GM18502 (cell line): ENCODE data around the gene ARHGAP6.
"Not testable (repeated sequence)": the region's sequence is repeated elsewhere in the genome, so short reads cannot be mapped to it uniquely, and the experiment has no call there.

Source experiments
- ATAC-seq: cut with Tn5 transposase; IDR thresholded peaks from one replicate; pipeline ENCODE4 v1.9.1; 2021; ENCODE audit warnings: mild to moderate bottlenecking; ENCODE audit not compliant: unreplicated experiment, poor library complexity

The ARHGAP6 gene

GRCh38 chrX:11532291-11533078 lies 133.2 kb downstream of the ARHGAP6 start:
- no peak for ATAC-seq

DNA sequence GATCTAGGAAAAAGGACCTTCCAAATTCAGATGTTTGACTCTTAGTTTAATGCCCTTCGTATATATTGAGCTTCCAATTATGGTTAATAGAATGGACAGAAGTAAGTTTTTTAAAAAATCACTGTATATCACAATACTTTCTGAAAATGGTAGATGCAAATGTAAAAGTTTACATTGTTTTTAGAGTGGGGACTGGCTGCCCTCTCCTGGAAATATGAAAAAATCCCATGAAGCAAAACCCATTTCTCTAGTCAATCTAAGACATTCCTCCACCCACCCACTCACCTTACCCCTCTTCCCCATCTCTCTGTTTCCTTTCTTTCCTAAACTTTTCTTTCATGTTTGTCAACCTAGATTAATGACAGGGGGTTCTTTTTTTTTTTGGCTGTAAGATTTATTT lies 134.5 kb downstream of the ARHGAP6 start:
- ATAC-seq = no peak

GRCh38 chrX:11530621-11531020 lies 135.1 kb downstream of the ARHGAP6 start:
- ATAC-seq = no peak

DNA sequence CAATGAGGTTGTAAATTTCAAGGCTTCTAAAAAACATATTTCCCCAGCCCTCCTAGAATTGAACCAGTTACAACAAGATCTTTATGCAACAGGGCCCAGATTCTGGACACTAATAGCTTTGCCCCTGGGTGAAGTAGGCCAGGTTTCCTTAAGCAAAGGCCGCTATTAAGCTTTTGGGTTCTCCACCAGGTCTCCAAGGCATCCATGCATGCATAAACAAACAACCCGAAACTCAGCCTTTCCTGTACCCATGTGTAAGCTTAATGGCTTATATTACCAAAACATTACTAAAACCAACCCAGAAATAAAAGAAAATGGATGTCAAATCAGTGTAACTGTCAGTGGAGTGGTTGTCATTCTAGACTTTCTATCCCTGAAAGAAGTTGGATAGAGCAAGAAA lies 137.1 kb downstream of the ARHGAP6 start:
- no peak for ATAC-seq

DNA sequence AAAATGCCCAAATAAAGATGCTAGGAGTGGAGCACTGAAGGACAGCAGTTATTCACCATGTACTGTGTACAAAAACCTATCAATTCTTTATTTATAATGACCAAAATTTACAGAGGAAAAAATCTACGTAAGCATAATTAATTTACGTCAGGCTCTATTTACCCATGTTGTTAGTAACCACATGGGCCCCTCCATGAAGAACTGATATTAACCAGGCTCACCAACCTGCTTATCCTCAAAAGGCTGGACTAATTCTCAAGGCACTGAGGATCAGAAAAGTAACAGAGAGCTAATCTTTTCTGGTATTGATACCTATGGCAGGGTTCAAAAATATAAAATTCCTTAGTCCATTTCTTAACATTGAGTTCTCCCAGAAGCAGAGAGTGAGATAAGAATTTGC lies 140.0 kb downstream of the ARHGAP6 start:
- no peak for ATAC-seq

GRCh38 chrX:11519234-11519633 lies 146.5 kb downstream of the ARHGAP6 start:
- ATAC-seq = not testable (repeated sequence)

DNA sequence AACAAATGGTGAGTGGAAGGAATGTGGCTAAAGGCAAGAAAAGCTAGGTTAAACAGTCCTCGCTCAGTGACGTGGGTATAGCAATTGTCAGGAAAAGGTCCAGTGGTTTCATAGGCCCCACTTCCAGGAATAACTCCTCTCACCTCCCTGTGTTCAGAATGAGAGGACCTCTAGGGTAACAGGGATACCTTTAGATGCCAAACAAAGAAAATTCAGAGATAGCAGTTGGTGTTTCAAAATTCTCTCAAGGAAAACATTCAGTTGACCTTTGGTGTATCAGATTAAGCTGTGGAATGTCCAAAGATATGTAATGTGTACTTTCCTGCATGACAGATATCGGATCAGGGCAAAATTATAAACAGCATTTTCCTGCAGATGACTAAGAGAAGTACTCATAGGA lies 155.9 kb downstream of the ARHGAP6 start:
- no peak for ATAC-seq

- ATAC-seq = no peak
Observed at GRCh38 chrX:11504234-11504633, 161.5 kb downstream of the ARHGAP6 start.

GRCh38 chrX:11499076-11500044 lies 166.4 kb downstream of the ARHGAP6 start:
- no peak for ATAC-seq

DNA sequence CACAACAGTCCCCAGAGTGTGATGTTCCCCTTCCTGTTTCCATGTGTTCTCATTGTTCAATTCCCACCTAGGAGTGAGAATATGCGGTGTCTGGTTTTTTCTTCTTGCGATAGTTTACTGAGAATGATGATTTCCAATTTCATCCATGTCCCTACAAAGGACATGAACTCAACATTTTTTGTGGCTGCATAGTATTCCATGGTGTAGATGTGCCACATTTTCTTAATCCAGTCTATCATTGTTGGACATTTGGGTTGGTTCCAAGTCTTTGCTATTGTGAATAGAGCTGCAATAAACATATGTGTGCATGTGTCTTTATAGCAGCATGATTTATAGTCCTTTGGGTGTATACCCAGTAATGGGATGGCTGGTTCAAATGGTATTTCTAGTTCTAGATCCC lies 174.3 kb downstream of the ARHGAP6 start:
- ATAC-seq = not testable (repeated sequence)

DNA sequence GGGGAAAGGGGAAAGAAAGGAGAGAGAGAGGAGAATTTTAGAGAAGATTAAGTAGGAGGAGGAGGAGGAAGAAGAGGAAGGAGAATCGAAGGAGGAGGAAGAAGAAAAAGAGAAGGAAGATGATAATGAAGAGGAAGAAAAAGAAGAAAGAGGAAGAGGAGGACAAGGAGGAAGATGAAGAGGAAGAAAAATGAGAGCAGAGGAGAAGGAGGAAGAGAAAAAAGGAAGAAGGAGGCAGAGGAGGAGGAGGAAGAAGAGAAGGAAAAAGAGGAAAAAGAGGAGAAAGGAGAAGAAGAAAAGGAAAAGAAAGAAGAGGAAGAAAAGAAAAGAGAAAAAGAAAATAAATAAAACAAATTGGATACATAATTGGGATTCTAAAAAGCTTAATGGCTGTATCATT lies 181.4 kb downstream of the ARHGAP6 start:
- ATAC-seq = no peak

DNA sequence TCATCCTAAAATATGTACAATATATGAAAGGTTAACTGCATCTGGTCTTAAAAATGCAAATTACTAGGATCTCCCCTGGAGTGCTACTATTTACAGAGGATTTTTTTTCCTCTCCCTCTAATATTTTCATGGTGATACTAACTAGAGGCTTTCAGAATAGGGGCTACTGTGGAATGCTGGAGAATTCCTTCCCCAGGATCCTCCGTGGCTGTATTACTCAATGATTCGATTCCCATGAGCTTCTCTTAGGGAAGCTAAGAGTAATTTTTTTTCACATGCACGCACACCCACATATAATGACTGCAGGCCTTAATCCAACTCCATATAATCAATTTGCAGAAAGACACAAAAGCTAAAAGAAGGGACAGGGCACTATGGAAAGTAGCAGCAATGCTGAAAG lies 184.7 kb downstream of the ARHGAP6 start:
- no peak for ATAC-seq

GRCh38 chrX:11480626-11481025 lies 185.1 kb downstream of the ARHGAP6 start:
- no peak for ATAC-seq

DNA sequence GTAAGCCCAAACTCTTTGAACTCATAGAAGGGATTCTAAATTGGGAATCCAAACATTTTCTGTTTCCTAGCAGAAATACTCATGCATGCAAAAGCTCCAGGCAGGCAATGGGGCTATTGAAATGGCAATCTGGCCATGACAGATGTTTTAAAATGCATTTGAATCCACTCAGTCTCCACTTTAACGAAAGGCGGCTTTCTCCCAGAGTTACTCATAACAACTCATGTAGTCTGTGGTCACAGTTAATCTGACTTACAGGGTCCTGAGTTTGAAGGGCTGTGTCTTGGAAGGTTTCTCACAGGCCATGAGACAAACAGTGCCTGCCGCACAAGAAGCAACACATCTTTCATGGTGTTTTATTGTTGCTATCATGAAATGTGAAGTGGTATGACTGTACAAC lies 186.8 kb downstream of the ARHGAP6 start:
- ATAC-seq = no peak

DNA sequence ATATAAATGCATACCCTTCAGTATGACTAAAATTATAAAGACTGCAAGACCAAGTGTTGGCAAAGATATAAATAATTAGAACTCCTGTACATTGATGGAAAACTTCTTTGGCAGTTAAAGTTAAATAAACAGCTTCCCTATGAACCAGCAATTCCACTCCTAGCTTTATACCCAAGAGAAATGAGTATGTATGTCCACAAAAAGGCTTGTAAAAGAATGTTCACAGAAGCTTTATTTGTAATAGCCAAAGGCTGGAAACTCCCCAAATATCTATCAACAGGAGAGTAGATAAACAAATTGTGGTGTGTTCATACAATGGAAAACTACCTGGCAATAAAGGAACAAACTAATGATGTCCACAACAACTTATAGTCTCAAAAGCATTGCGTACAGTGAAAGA lies 187.7 kb downstream of the ARHGAP6 start:
- no peak for ATAC-seq

DNA sequence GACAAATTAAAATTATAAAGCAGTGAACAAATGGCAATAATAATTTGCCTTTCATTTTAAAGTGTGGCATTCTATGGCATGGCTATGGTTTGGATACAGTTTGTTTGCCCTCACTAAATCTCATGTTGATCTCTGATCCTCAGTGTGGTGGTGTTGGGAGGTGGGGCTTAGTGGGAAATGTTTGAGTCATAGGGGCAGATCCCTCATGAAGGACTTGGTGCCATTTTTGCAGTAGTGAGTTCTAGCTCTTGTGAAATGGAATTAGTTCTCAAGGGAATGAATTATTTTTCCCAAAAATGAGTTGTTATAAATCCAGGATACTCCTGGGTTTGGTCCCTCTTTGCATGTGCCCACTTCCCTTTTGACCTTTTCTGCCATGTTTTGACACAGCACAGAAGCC lies 191.1 kb downstream of the ARHGAP6 start:
- no peak for ATAC-seq

DNA sequence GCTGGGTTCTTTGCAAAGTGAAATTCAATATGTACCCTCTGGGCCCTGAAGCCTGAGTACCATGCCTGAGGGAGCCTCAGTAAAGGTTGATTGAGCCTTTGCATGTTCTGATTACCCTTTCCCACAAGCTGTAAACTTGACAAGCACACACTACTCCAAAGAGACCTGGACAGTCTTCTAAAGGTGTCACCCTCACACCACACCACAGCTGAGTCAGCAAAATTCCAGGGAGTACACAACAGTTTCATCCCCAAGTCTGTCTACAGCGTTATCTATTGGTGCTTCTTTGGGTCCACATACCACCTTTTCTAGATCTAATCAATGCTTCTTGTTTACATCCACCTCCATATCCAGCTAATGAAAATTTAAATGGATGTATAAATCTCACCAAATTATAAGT lies 191.7 kb downstream of the ARHGAP6 start:
- no peak for ATAC-seq

GRCh38 chrX:11472879-11473278 lies 192.8 kb downstream of the ARHGAP6 start:
- no peak for ATAC-seq

DNA sequence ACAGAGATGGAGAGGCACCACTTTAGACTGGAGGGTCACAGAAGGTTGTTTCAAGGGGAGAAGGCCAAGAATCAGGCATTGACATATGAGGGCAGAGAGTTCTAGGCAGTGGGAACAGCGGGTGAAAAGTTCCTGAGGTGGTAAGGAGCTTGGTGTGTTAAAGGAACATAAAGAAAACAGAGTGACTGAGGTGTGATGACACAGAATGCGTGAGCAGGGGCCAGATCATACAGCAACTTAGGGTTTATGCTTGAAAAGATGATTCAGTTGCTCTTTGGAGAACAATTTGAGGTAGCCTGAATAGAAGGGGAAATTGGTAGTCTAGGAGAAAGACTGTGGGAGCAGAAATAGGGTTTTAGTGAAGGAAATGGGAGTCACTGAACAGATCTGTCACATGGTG lies 193.3 kb downstream of the ARHGAP6 start:
- no peak for ATAC-seq

DNA sequence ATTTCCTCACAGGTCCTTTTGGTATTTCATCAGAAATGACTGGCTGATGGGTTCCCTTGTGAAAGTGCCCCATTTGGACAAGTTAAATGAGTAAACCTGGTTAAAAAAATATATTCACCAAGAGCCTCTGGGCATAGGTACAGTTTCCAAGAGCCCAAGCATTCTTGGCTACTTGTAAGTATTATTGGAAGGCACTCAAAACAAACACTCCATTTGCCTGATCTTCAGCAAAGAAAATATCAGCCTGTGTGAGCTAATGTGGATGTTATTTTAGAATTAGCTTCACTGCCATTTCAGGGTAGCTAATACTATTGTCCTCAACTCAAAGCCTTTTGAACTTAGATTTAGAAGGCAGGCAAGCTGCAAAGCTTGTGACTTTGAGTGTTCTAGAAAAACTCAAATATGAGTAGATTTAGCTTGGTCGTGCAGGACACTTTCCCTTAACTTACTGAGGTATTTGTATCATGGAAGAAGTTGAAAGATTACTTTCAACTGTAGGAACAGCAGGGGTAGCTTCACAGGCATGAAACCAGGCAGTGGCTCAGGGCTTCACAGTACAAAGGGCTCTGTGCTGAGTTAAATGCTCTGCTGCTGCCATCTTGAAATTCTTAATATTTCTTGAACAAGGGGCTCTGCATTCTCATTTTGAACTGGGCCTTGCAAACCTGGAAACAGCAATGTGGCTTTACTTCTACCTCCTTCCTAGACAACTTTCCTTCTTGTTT lies 195.3 kb downstream of the ARHGAP6 start:
- ATAC-seq = no peak
